Measurements from ENCODE around the gene SORCS2. TPM values are rescaled to one million over a fixed set of nuclear protein-coding genes. Genes with fewer than 3 reads are reported as not detected.

Gene SORCS2
- total and polyA plus RNA-seq, 3 donors from 2014 or later, result 2.7 to 4.6 (median 2.9) TPM

- Histone ChIP-seq H3K4me1 (peaks cover 16% of the 10 kb centered on the region), H3K4me3 (no peak overlapping the region), H3K27me3 (no peaks in the 10 kb centered on the region), H3K9me3 (no peaks in the 10 kb centered on the region), H3K27ac (peak overlapping the region in 1 of 2 donors; percentile 39), H3K36me3 (ENCODE audit: low read depth, missing control alignments) (no peaks in the 10 kb centered on the region)
- no peak for DNase-seq
- intact Hi-C loops (cut with DNase I; ENCODE audit: low total_unique reads), result no loop called here
- TF ChIP-seq POLR2A (IDR thresholded peaks at IDR 0.05), result no peak
- TF ChIP-seq CTCF (IDR thresholded peaks at IDR 0.05), result no peak
- WGBS, 2 donors, result 61 to 65% methylated on average over 9 of the region's 9 CpGs
These were observed 14.0 kb downstream of the SORCS2 start for GRCh38 chr4:7206385-7206784.

- DNase-seq, result peak; percentile 77
- intact Hi-C loops (cut with DNase I; ENCODE audit: low total_unique reads), result no loop called here
- no peaks in the 10 kb centered on the region for H3K27me3 ChIP-seq
- 32% methylated on average over 10 to 21 of the region's 21 CpGs for WGBS, 2 donors
- no peak overlapping the region for H3K4me3 ChIP-seq
- H3K9me3 ChIP-seq, result no peaks in the 10 kb centered on the region
- TF ChIP-seq CTCF (IDR thresholded peaks at IDR 0.05) (no peak), POLR2A (IDR thresholded peaks at IDR 0.05) (no peak)
- H3K4me1 ChIP-seq, result peaks cover 16% of the 10 kb centered on the region
- H3K36me3 ChIP-seq (ENCODE audit: low read depth, missing control alignments), result no peaks in the 10 kb centered on the region
- H3K27ac ChIP-seq, result peak overlapping the region in 1 of 2 donors; percentile 39
These were observed 14.7 kb downstream of the SORCS2 start for GRCh38 chr4:7206911-7207567.

GRCh38 chr4:7207628-7208231, 15.4 kb downstream of the SORCS2 start:
- Histone ChIP-seq H3K4me3 (no peak overlapping the region), H3K9me3 (no peaks in the 10 kb centered on the region), H3K27me3 (no peaks in the 10 kb centered on the region), H3K4me1 (peaks cover 16% of the 10 kb centered on the region), H3K27ac (no peak overlapping the region), H3K36me3 (ENCODE audit: low read depth, missing control alignments) (no peaks in the 10 kb centered on the region)
- no peak for DNase-seq
- 83 to 87% methylated on average over 11 of the region's 11 CpGs for WGBS, 2 donors
- TF ChIP-seq CTCF (IDR thresholded peaks at IDR 0.05) (no peak), POLR2A (IDR thresholded peaks at IDR 0.05) (no peak)
- intact Hi-C loops (cut with DNase I; ENCODE audit: low total_unique reads), result no loop called here

DNA sequence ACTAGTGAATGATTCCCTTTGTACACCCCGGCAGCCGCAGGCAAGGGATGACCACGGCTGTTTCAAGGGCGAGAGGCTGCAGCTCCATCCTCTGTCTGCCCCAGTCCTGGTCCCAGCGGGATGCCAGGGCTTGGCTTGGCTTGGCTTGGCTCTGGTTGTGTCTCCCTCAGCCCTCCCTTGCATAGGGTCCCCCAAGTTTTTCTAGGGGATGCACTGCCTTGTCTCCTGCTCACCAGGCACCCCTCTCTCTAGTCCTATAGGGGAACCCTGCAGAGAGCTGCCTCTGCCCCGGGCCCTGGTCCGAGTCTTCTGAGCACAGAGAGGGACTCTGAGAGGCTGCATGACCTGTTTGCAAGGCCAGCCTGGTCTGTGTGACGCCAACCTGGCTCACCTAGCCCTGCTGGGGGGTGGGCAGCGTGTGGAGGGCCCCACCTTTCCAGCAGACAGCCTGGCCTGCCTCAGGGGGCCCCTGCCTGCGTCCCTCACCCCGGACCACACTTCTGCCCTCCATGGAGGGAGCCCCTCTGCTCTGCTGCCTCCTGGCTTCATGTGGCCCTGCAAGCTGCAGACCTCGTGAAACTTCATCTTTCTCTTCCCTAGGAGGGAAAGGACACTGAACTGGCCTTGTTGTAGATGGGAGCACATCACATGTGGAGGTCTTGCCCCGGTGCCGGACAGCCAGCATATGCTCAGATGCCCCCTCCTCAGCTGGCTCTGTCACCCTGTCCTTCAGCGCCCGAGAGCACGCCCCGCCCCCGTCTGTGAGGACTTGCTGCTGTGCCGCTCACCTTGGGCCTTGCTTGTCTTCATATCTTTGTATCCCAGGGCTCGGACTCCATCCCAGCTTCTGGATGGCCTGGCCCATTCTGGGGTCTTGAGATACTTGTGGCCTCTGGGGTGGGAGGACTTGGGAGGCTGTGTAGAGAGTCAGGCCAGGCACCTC, 16.4 kb downstream of the SORCS2 start:
- H3K27ac ChIP-seq, result no peak overlapping the region
- peaks cover 16% of the 10 kb centered on the region for H3K4me1 ChIP-seq

More for the DNA sequence above, 16.4 kb downstream of the SORCS2 start:
- Histone ChIP-seq H3K27me3 (no peaks in the 10 kb centered on the region), H3K36me3 (ENCODE audit: low read depth, missing control alignments) (no peaks in the 10 kb centered on the region), H3K9me3 (no peaks in the 10 kb centered on the region), H3K4me3 (no peak overlapping the region)
- DNase-seq, result no peak
- WGBS, 2 donors, result 91 to 93% methylated on average over 18 to 21 of the region's 21 CpGs
- TF ChIP-seq CTCF (IDR thresholded peaks at IDR 0.05) (no peak), POLR2A (IDR thresholded peaks at IDR 0.05) (no peak)
- intact Hi-C loops (cut with DNase I; ENCODE audit: low total_unique reads), result no loop called here
